HCT116 (cell line): ENCODE results near the gene TBC1D8. TPM values are rescaled to one million over a fixed set of nuclear protein-coding genes. Genes with fewer than 3 reads are reported as not detected.

Experiments
- ATAC-seq: fragments of 200-7000 bp; cut with Tn5 transposase; 2 replicates; pipeline ENCODE4 v1.9.1; 2020; ENCODE audit warnings: mild to moderate bottlenecking, moderate library complexity
- BruUV-seq: library from RNA; stranded (reverse); fragments of 400-500 nt; replicated peaks from 2 replicates; lab custom pipeline; 2021; lab: Mats Ljungman, UMichigan
- CTCF ChIA-PET: fragments of 300-600 bp; sonication (Branson Sonifier 250); formaldehyde crosslinking; loops from one replicate; lab custom pipeline; 2021; ENCODE audit warnings: antibody characterized with exemption; lab: Charles Lee
- POLR2A ChIA-PET: fragments of 300-600, 350-600 bp; sonication (Branson Sonifier 250); formaldehyde crosslinking; loops from one replicate; lab custom pipeline; 2021; ENCODE audit warnings: antibody characterized with exemption; lab: Charles Lee
- RAD21 ChIA-PET, 2 experiments: fragments of 300-600 bp; sonication (Branson Sonifier 250); formaldehyde crosslinking; loops; one replicate each; lab custom pipeline; 2023; ENCODE audit warnings: low total read pairs in 2 of 2; ENCODE audit not compliant: uncharacterized antibody in 2 of 2, unreplicated experiment in 2 of 2, low non-redundant PET in 1 of 2; lab: Charles Lee
- DNase-seq: peaks from one replicate; pipeline ENCODE4 v3.0.0-alpha.2; 2010; ENCODE audit warnings: low read depth, low spot score
- H2AFZ ChIP-seq: fragments of 200-600 bp; shearing (Covaris generic), sonication (generic); 2 replicates; pipeline ENCODE4 v1.6.1; 2017; ENCODE audit warnings: low read depth, mixed run types, mixed read lengths, antibody characterized with exemption, low read length; ENCODE audit not compliant: poor library complexity, severe bottlenecking
- H3K27ac ChIP-seq: 2 replicates; pipeline ENCODE4 v1.5.1; 2012; ENCODE audit warnings: low read depth, low read length
- H3K27me3 ChIP-seq: fragments of 200-600 bp; sonication (generic); 2 replicates; pipeline ENCODE4 v1.6.1; 2016; ENCODE audit warnings: mixed run types, low read length, mixed read lengths; ENCODE audit not compliant: insufficient read depth
- H3K36me3 ChIP-seq, 2 experiments: fragments of 200-500 bp in 1 of 2; fragments of 200-600 bp in 1 of 2; sonication (Bioruptor generic) in 1 of 2; sonication (generic) in 1 of 2; 2 replicates each; pipeline versions ENCODE4 v1.5.1 to v1.6.1; 2014 to 2016; ENCODE audit warnings: low read length in 2 of 2, inconsistent platforms in 1 of 2, mixed read lengths in 1 of 2, mixed run types in 1 of 2; ENCODE audit not compliant: insufficient read depth in 2 of 2, control insufficient read depth in 1 of 2
- H3K4me1 ChIP-seq, 2 experiments: fragments of 200-600 bp in 1 of 2; sonication (generic) in 1 of 2; 2 replicates each; pipeline versions ENCODE4 v1.5.1 to v1.6.1; 2012 to 2017; ENCODE audit warnings: low read length in 2 of 2, inconsistent platforms in 1 of 2, mild to moderate bottlenecking in 1 of 2, mixed read lengths in 1 of 2, mixed run types in 1 of 2, moderate library complexity in 1 of 2; ENCODE audit not compliant: insufficient read depth in 2 of 2, control insufficient read depth in 1 of 2
- H3K4me2 ChIP-seq: fragments of 200-600 bp; sonication (generic); 2 replicates; pipeline ENCODE4 v1.6.1; 2017; ENCODE audit warnings: mixed run types, low read length, mixed read lengths
- H3K4me3 ChIP-seq, 2 experiments: fragments of 200-600 bp in 1 of 2; sonication (generic) in 1 of 2; replicated peaks in 1 of 2; 2 replicates each; pipeline ENCODE4 v1.5.1; 2011 to 2016; ENCODE audit warnings: low read length in 2 of 2, control low read depth in 1 of 2, low read depth in 1 of 2, mild to moderate bottlenecking in 1 of 2, mixed read lengths in 1 of 2, mixed run types in 1 of 2
- H3K79me2 ChIP-seq: fragments of 200-600 bp; sonication (generic); 2 replicates; pipeline ENCODE4 v1.6.1; 2017; ENCODE audit warnings: mild to moderate bottlenecking, mixed run types, low read length, moderate library complexity, mixed read lengths; ENCODE audit not compliant: insufficient read depth
- H3K9ac ChIP-seq: fragments of 200-600 bp; sonication (generic); 2 replicates; pipeline ENCODE4 v1.6.1; 2016; ENCODE audit warnings: low read length, mixed read lengths
- H3K9me2 ChIP-seq: fragments of 200-600 bp; sonication (generic), shearing (Covaris generic); 2 replicates; pipeline ENCODE4 v1.6.1; 2017; ENCODE audit warnings: mixed run types, mild to moderate bottlenecking, moderate library complexity; ENCODE audit not compliant: insufficient read depth
- H3K9me3 ChIP-seq, 2 experiments: fragments of 200-500 bp in 1 of 2; fragments of 200-600 bp in 1 of 2; sonication (Bioruptor generic) in 1 of 2; sonication (generic) in 1 of 2; 2 replicates each; pipeline ENCODE4 v1.6.1; 2014 to 2017; ENCODE audit warnings: low read length in 2 of 2, mixed read lengths in 2 of 2, inconsistent platforms in 1 of 2, low read depth in 1 of 2, mild to moderate bottlenecking in 1 of 2, mixed run types in 1 of 2, moderate library complexity in 1 of 2; ENCODE audit not compliant: control insufficient read depth in 1 of 2, insufficient read depth in 1 of 2
- H4K20me1 ChIP-seq: fragments of 200-600 bp; sonication (generic), shearing (Covaris generic); 2 replicates; pipeline ENCODE4 v1.6.1; 2017; ENCODE audit warnings: mixed run types, mild to moderate bottlenecking, moderate library complexity; ENCODE audit not compliant: insufficient read depth
- ATF3 ChIP-seq: IDR thresholded peaks from 2 replicates; pipeline ENCODE4 v1.6.1; 2012
- CEBPB ChIP-seq: IDR thresholded peaks from 2 replicates; pipeline ENCODE4 v1.6.1; 2012; ENCODE audit warnings: low read depth
- CTCF ChIP-seq, 3 experiments: fragments of 200-600 bp in 1 of 3; sonication (generic) in 1 of 3; IDR thresholded peaks in 2 of 3; conservative IDR thresholded peaks in 1 of 3; 2 replicates each; pipeline ENCODE4 v1.5.1; 2012 to 2017; ENCODE audit warnings: low read depth in 2 of 3, low read length in 2 of 3, antibody characterized with exemption in 1 of 3, borderline replicate concordance in 1 of 3, control low read depth in 1 of 3, mild to moderate bottlenecking in 1 of 3, mixed read lengths in 1 of 3, mixed run types in 1 of 3, moderate library complexity in 1 of 3; ENCODE audit not compliant: insufficient read depth in 1 of 3
- EGR1 ChIP-seq: IDR thresholded peaks from 2 replicates; pipeline ENCODE4 v1.6.1; 2012; ENCODE audit warnings: low read depth
- EZH2phosphoT487 ChIP-seq: fragments of 200-600 bp; IDR thresholded peaks from 2 replicates; pipeline ENCODE4 v1.6.1; 2018; ENCODE audit warnings: antibody characterized with exemption, borderline replicate concordance
- FOSL1 ChIP-seq: IDR thresholded peaks from 2 replicates; pipeline ENCODE4 v1.6.1; 2012; ENCODE audit warnings: low read depth
- JUND ChIP-seq: IDR thresholded peaks from 2 replicates; pipeline ENCODE4 v1.6.1; 2012
- POLR2A ChIP-seq: IDR thresholded peaks from 2 replicates; pipeline ENCODE4 v1.7.0; 2011; ENCODE audit warnings: borderline replicate concordance; ENCODE audit not compliant: insufficient read depth, insufficient read length; ENCODE audit errors: extremely low read depth
- REST ChIP-seq: IDR thresholded peaks from 2 replicates; pipeline ENCODE4 v1.6.1; 2012; ENCODE audit warnings: low read depth
- SIN3A ChIP-seq: IDR thresholded peaks from 2 replicates; pipeline ENCODE4 v1.6.1; 2012; ENCODE audit warnings: low read depth
- SP1 ChIP-seq: IDR thresholded peaks from 2 replicates; pipeline ENCODE4 v1.6.1; 2012; ENCODE audit warnings: low read depth
- ZFX ChIP-seq: fragments of 450-650 bp; IDR thresholded peaks from 2 replicates; pipeline ENCODE4 v1.6.1; 2017
- ZNF274 ChIP-seq: fragments of 200-500 bp; sonication (Bioruptor generic); IDR thresholded peaks from 2 replicates; pipeline ENCODE4 v1.6.1; 2014; ENCODE audit warnings: mild to moderate bottlenecking, low read depth, low read length, inconsistent platforms
- intact Hi-C: fragments of 100-400 bp; cut with micrococcal nuclease; formaldehyde crosslinking; loops from 2 replicates; pipeline ENCODE4 v1.10.0; 2022
- total RNA-seq: library from RNA; stranded (reverse); gene quantifications from one replicate; pipeline ENCODE4 v1.2.1, GENCODE V29; 2021; ENCODE audit not compliant: unreplicated experiment

Gene TBC1D8
- total RNA-seq, 1 experiment from 2014 or later = 44.0 TPM

DNA sequence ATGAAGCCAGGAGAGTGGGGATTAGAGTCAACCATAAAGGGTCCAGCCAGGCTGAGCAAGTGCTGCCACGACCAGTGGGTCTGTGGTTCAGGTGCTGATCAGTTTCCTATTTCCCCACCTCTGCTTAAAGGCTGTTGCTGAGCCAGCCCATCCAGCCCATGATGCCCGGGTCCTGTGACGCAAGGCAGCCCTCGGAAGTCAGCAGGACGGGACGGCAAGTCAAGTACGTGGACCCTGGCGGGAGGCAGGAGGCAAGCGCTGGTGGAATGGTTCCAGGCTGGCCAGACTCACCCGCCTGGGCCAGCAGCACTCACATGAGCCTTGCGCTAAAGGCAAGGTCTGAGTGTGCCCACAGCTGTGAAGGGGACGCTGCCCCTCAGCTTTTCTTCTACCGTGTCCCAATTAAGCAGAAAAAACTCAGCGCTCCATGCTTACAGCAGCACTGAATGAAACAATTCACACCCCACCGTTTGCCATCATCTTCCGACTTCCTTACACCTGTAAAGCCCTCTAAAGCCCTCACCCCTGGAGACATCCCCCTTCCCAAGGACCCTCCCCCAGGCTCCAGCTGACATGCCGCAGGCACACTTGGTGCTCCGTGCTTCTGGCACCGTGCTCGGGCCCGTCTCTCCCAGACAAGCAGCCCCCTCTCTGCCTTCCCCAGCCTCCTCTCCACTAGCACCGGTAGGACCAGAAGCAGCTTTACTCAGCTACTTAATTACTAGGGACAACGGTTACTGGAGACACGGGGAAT is 160.4 kb downstream of the TBC1D8 start:
- CTCF ChIA-PET = no interaction called here
- no peak overlapping the region for H3K9ac ChIP-seq

More for the DNA sequence above, 160.4 kb downstream of the TBC1D8 start:
- Histone ChIP-seq H3K36me3 (no peaks in the 10 kb centered on the region; a peak in 1 of 4 replicates), H3K79me2 (no peaks in the 10 kb centered on the region), H2AFZ (no peak overlapping the region), H3K27ac (no peak overlapping the region), H4K20me1 (no peaks in the 10 kb centered on the region), H3K9me3 (no peaks in the 10 kb centered on the region), H3K27me3 (no peaks in the 10 kb centered on the region), H3K9me2 (no peaks in the 10 kb centered on the region), H3K4me1 (no peaks in the 10 kb centered on the region), H3K4me3 (no peak overlapping the region), H3K4me2 (no peak overlapping the region)
- no peak for DNase-seq
- ChIA-PET POLR2A (interaction anchor here (1.4 to 1.5 kb wide), 2 partner anchors 11 kb away, joined by 4 read pairs; partner anchors contain the start of gene RPL31), RAD21 (no interaction called here)
- intact Hi-C loops = no loop called here
- no TSS peak for BruUV-seq
- no peak for ATAC-seq
- TF ChIP-seq SIN3A = no peak
- TF ChIP-seq EZH2phosphoT487 = no peak
- TF ChIP-seq EGR1 = no peak
- no peak for TF ChIP-seq FOSL1
- TF ChIP-seq SP1 = no peak
- TF ChIP-seq CTCF (IDR thresholded peaks at IDR 0.05 in 2 of 3, conservative IDR thresholded peaks at IDR 0.05 in 1 of 3; ENCODE audit: borderline replicate concordance in 1 of 3, insufficient read depth in 1 of 3, low read depth in 2 of 3, low read length in 2 of 3) = no peak
- no peak for TF ChIP-seq JUND
- TF ChIP-seq ATF3 = no peak
- TF ChIP-seq REST = no peak
- no peak for TF ChIP-seq CEBPB
- TF ChIP-seq ZNF274 = no peak
- no peak for TF ChIP-seq POLR2A
- TF ChIP-seq ZFX = no peak
